Measurements from ENCODE around the gene DMPK. TPM values are rescaled to one million over a fixed set of nuclear protein-coding genes. Genes with fewer than 3 reads are reported as not detected.
"Not testable (repeated sequence)": the region's sequence is repeated elsewhere in the genome, so short reads cannot be mapped to it uniquely, and the experiment has no call there.

Gene DMPK
- total RNA-seq, 1 donor from 2014 or later, result 237 TPM

- ATAC-seq (ENCODE audit: poor library complexity) (peak; percentile 90), DNase-seq (peak; percentile 96)
- intact Hi-C loops (cut with DNase I), result no loop called here
Measured at GRCh38 chr19:45817010-45817724, 34.9 kb upstream of the DMPK start.

- peak; percentile 2 for ATAC-seq (ENCODE audit: poor library complexity)
- intact Hi-C loops (cut with DNase I), result no loop called here
- DNase-seq, result no peak
Measured at GRCh38 chr19:45816236-45817009, 34.1 kb upstream of the DMPK start.

GRCh38 chr19:45815481-45816216 is 33.4 kb upstream of the DMPK start:
- ATAC-seq (ENCODE audit: poor library complexity), result peak; percentile 18
- DNase-seq, result no peak
- intact Hi-C loops (cut with DNase I), result no loop called here

- DNase-seq, result no peak
- no peak for ATAC-seq (ENCODE audit: poor library complexity)
- intact Hi-C loops (cut with DNase I), result no loop called here
Measured at GRCh38 chr19:45814851-45815480, 32.7 kb upstream of the DMPK start, which contains the start of gene RSPH6A. Gene RSPH6A (minus strand): TSS chr19:45815308. CDS start chr19:45815176, 132 bp downstream.

GRCh38 chr19:45814166-45814780 is 32.0 kb upstream of the DMPK start:
- ATAC-seq (ENCODE audit: poor library complexity), result no peak
- intact Hi-C loops (cut with DNase I), result no loop called here
- DNase-seq, result no peak

GRCh38 chr19:45812297-45812696 is 30.0 kb upstream of the DMPK start:
- ATAC-seq (ENCODE audit: poor library complexity) (no peak), DNase-seq (no peak)
- intact Hi-C loops (cut with DNase I), result no loop called here

GRCh38 chr19:45809643-45810159 is 27.4 kb upstream of the DMPK start:
- intact Hi-C loops (cut with DNase I), result no loop called here
- DNase-seq (no peak), ATAC-seq (ENCODE audit: poor library complexity) (no peak)

- DNase-seq (no peak), ATAC-seq (ENCODE audit: poor library complexity) (no peak)
- intact Hi-C loops (cut with DNase I), result no loop called here
Measured at GRCh38 chr19:45805719-45806118, 23.4 kb upstream of the DMPK start.

- ATAC-seq (ENCODE audit: poor library complexity) (no peak), DNase-seq (no peak)
- intact Hi-C loops (cut with DNase I), result loop anchor here (5.0 kb wide), 1 partner anchor 38 kb away; the partner anchor contains the start of gene SIX5
Measured at GRCh38 chr19:45804959-45805230, 22.6 kb upstream of the DMPK start.

GRCh38 chr19:45804140-45804958 is 22.1 kb upstream of the DMPK start:
- intact Hi-C loops (cut with DNase I), result loop anchor here (5.0 kb wide), 1 partner anchor 37 kb away; the partner anchor contains the start of gene SIX5
- ATAC-seq (ENCODE audit: poor library complexity) (no peak), DNase-seq (no peak)

- no peak for ATAC-seq (ENCODE audit: poor library complexity)
- no peak for DNase-seq
- intact Hi-C loops (cut with DNase I), result loop anchor here (5.0 kb wide), 1 partner anchor 34 kb away; the partner anchor contains the start of gene SIX5
Measured at GRCh38 chr19:45801603-45802175, 19.4 kb upstream of the DMPK start.

GRCh38 chr19:45800070-45800553 is 17.8 kb upstream of the DMPK start:
- no peak for ATAC-seq (ENCODE audit: poor library complexity)
- intact Hi-C loops (cut with DNase I), result loop anchor here (5.0 kb wide), 1 partner anchor 33 kb away; the partner anchor contains the start of gene SIX5

GRCh38 chr19:45799541-45799940 is 17.3 kb upstream of the DMPK start:
- intact Hi-C loops (cut with DNase I); DNase-seq; ATAC-seq (ENCODE audit: poor library complexity): not testable (repeated sequence)

More at GRCh38 chr19:45800070-45800553, 17.8 kb upstream of the DMPK start:
- no peak for DNase-seq

GRCh38 chr19:45798995-45799517 is 16.8 kb upstream of the DMPK start:
- DNase-seq, result no peak
- peak; percentile 92 for ATAC-seq (ENCODE audit: poor library complexity)
- intact Hi-C loops (cut with DNase I), result no loop called here

- DNase-seq (no peak), ATAC-seq (ENCODE audit: poor library complexity) (no peak)
- intact Hi-C loops (cut with DNase I), result no loop called here
Measured at GRCh38 chr19:45794627-45795026, 12.3 kb upstream of the DMPK start.

- DNase-seq (no peak), ATAC-seq (ENCODE audit: poor library complexity) (no peak)
- intact Hi-C loops (cut with DNase I), result no loop called here
Measured at GRCh38 chr19:45793876-45794275, 11.6 kb upstream of the DMPK start.

- intact Hi-C loops (cut with DNase I), result no loop called here
- DNase-seq, result no peak
Measured at GRCh38 chr19:45793178-45793564, 10.9 kb upstream of the DMPK start.

More at GRCh38 chr19:45793178-45793564, 10.9 kb upstream of the DMPK start:
- no peak for ATAC-seq (ENCODE audit: poor library complexity)

All from Right ventricle myocardium superior (tissue), 1 donor.